K562 (cell line): ENCODE measurements around the gene NPC1. TPM values are rescaled to one million over a fixed set of nuclear protein-coding genes. Genes with fewer than 3 reads are reported as not detected.

Source experiments
- ATAC-seq: fragments of 200-7000 bp; cut with Tn5 transposase; 3 replicates; pipeline ENCODE4 v1.9.1; 2020; ENCODE audit warnings: moderate library complexity
- BruUV-seq: library from RNA; stranded (reverse); fragments of 400-500 nt; replicated peaks from 2 replicates; lab custom pipeline; 2021; lab: Mats Ljungman, UMichigan
- CTCF ChIA-PET: fragments of 300-600 bp; formaldehyde crosslinking; extraction: SDS; loops from one replicate; lab custom pipeline; 2021; ENCODE audit warnings: low intra/inter-chr PET ratio; lab: Yijun Ruan, JAX
- POLR2A ChIA-PET: fragments of 300-600, 350-650 bp; sonication (Branson Sonifier 250); formaldehyde crosslinking; extraction: SDS; loops from one replicate; lab custom pipeline; 2021; ENCODE audit warnings: antibody characterized with exemption, inconsistent platforms; lab: Yijun Ruan, JAX
- DNase-seq, 4 experiments: peaks; one replicate each; pipeline versions ENCODE4 v3.0.0 to v3.0.0-alpha.2; 2011 to 2018; ENCODE audit warnings: low spot score in 3 of 4, mixed read lengths in 3 of 4; ENCODE audit errors: extremely low read depth in 1 of 4
- FAIRE-seq: peaks from 2 replicates; lab custom pipeline; 2011; peaks lifted over from hg19 to GRCh38; lab: Jason Lieb, UNC
- H2AFZ ChIP-seq: 2 replicates; pipeline ENCODE4 v1.6.0; 2011; ENCODE audit warnings: low read depth, low read length, control low read depth, inconsistent platforms
- H3K27ac ChIP-seq: fragments of 200-600 bp; 3 replicates; pipeline ENCODE4 v1.8.0; 2011; ENCODE audit warnings: low read depth, mild to moderate bottlenecking, control low read depth, inconsistent platforms, low read length, moderate library complexity, mixed read lengths; ENCODE audit errors: extremely low read depth
- H3K27me3 ChIP-seq, 2 experiments: fragments of 300-600 bp in 1 of 2; 2 replicates in 1 of 2; 3 replicates in 1 of 2; pipeline versions ENCODE4 v1.6.0 to v1.8.0; 2011; ENCODE audit warnings: inconsistent platforms in 2 of 2, low read length in 2 of 2, mild to moderate bottlenecking in 1 of 2, mixed read lengths in 1 of 2, moderate library complexity in 1 of 2; ENCODE audit not compliant: control insufficient read depth in 2 of 2, insufficient read depth in 2 of 2
- H3K36me3 ChIP-seq: fragments of 300-600 bp; 3 replicates; pipeline ENCODE4 v1.8.0; 2011; ENCODE audit warnings: mild to moderate bottlenecking, low read length, inconsistent platforms; ENCODE audit not compliant: control insufficient read depth, insufficient read depth
- H3K4me1 ChIP-seq, 2 experiments: fragments of 200-600 bp in 1 of 2; replicated peaks in 1 of 2; 2 replicates in 1 of 2; 3 replicates in 1 of 2; pipeline versions ENCODE4 v1.5.1 to v1.8.0; 2011; ENCODE audit warnings: inconsistent platforms in 2 of 2, low read length in 2 of 2, mild to moderate bottlenecking in 1 of 2, mixed read lengths in 1 of 2, moderate library complexity in 1 of 2; ENCODE audit not compliant: control insufficient read depth in 2 of 2, insufficient read depth in 2 of 2
- H3K4me2 ChIP-seq: 2 replicates; pipeline ENCODE4 v1.6.1; 2011; ENCODE audit warnings: low read length, control low read depth, inconsistent platforms, mixed read lengths; ENCODE audit not compliant: insufficient read depth
- H3K4me3 ChIP-seq: fragments of 200-600 bp; sonication (generic), shearing (Covaris generic); 2 replicates; pipeline ENCODE4 v1.5.1; 2016; ENCODE audit warnings: control low read depth, inconsistent platforms
- H3K79me2 ChIP-seq: fragments of 200-600 bp; 3 replicates; pipeline ENCODE4 v1.8.0; 2011; ENCODE audit warnings: low read length, inconsistent platforms; ENCODE audit not compliant: control insufficient read depth, insufficient read depth
- H3K9ac ChIP-seq, 2 experiments: 2 replicates each; pipeline versions ENCODE4 v1.6.0 to v1.6.1; 2011; ENCODE audit warnings: low read depth in 2 of 2, low read length in 2 of 2, control low read depth in 1 of 2, inconsistent platforms in 1 of 2, mild to moderate bottlenecking in 1 of 2, mixed read lengths in 1 of 2; ENCODE audit not compliant: insufficient read depth in 1 of 2
- H3K9me1 ChIP-seq: one replicate; pipeline ENCODE4 v1.6.0; 2011; ENCODE audit warnings: inconsistent platforms, mild to moderate bottlenecking, low read length, moderate library complexity; ENCODE audit not compliant: control insufficient read depth, insufficient read depth
- H3K9me3 ChIP-seq: replicated peaks from 2 replicates; pipeline ENCODE4 v1.5.1; 2011; ENCODE audit warnings: low read depth, low read length, inconsistent platforms; ENCODE audit not compliant: control insufficient read depth, insufficient read depth
- H4K20me1 ChIP-seq: replicated peaks from 2 replicates; pipeline ENCODE4 v1.6.1; 2011; ENCODE audit warnings: low read length, inconsistent platforms, mixed read lengths; ENCODE audit not compliant: control insufficient read depth, insufficient read depth
- FUS ChIP-seq: fragments of 200-400 bp; formaldehyde crosslinking; optimal IDR thresholded peaks from 2 replicates; pipeline ENCODE3; 2017; ENCODE audit warnings: low read depth, low read length
- GTF2E2 ChIP-seq: fragments of 200-800 bp; sonication (Bioruptor generic); IDR thresholded peaks from 2 replicates; pipeline ENCODE4 v1.6.1; 2016; ENCODE audit warnings: missing genetic modification characterization, missing compliant biosample characterization
- HDAC2 ChIP-seq: fragments of 450-650 bp; IDR thresholded peaks from 2 replicates; pipeline ENCODE4 v1.6.1; 2016; ENCODE audit warnings: mild to moderate bottlenecking
- MEF2A ChIP-seq: IDR thresholded peaks from 2 replicates; pipeline ENCODE4 v1.6.1; 2011; ENCODE audit warnings: low read depth, mild to moderate bottlenecking, low read length, moderate library complexity; ENCODE audit not compliant: control insufficient read depth
- NCOA1 ChIP-seq: fragments of 450-650 bp; IDR thresholded peaks from 2 replicates; pipeline ENCODE4 v1.6.1; 2016; ENCODE audit warnings: low read depth
- SREBF2 ChIP-seq: sonication (generic); formaldehyde crosslinking; IDR thresholded peaks from 2 replicates; pipeline ENCODE4 v1.4.0; 2020; ENCODE audit warnings: mild to moderate bottlenecking, missing genetic modification reagents
- ZBTB7A ChIP-seq: IDR thresholded peaks from 2 replicates; pipeline ENCODE4 v1.6.1; 2011; ENCODE audit warnings: low read depth, mild to moderate bottlenecking, low read length, moderate library complexity, borderline replicate concordance; ENCODE audit not compliant: control insufficient read depth
- WGBS: fragments of 100-300 bp; shearing (Covaris generic); methylation state at CpG from one replicate; pipeline ENCODE4 v1.1.6; 2016; ENCODE audit warnings: low coverage, mixed read lengths; ENCODE audit not compliant: insufficient coverage; ENCODE audit errors: missing lambda C conversion rate; 5-methylcytosine and 5-hydroxymethylcytosine counted together
- in situ Hi-C: fragments of 300-500 bp; cut with MboI; formaldehyde crosslinking; loops from 4 replicates; pipeline ENCODE4 v1.15.0; 2018; ENCODE audit warnings: inconsistent platforms, mixed read lengths
- intact Hi-C: fragments of 100-400 bp; cut with micrococcal nuclease; formaldehyde crosslinking; loops from 2 replicates; pipeline ENCODE4 v1.14.2; 2022
- polyA plus RNA-seq, 8 experiments: library from polyadenylated mRNA; depleted of rRNA in 4 of 8; stranded (reverse) in 5 of 8; unstranded in 3 of 8; fragments of >200 nt; fragmentation: Nextera tagmentation in 2 of 8; fragmentation: Illumina TruSeq in 1 of 8; extraction: Ambion mirVana in 2 of 8; extraction: Trizol in 1 of 8; gene quantifications; 2 replicates each; pipeline versions ENCODE4 v1.2.1 to v1.2.3, GENCODE V29; 2011 to 2014; ENCODE audit warnings: inconsistent platforms in 1 of 8, missing spikeins in 1 of 8
- total RNA-seq, 7 experiments: library from RNA; depleted of rRNA in 6 of 7; stranded (reverse); fragments of >200 nt in 6 of 7; fragmentation: Illumina TruSeq in 2 of 7; extraction: Trizol in 2 of 7; gene quantifications; 2 replicates each; pipeline versions ENCODE4 v1.2.1 to v1.2.3, GENCODE V29; 2011 to 2021; ENCODE audit warnings: low replicate concordance in 1 of 7
- TF ChIP-seq, protein P1 (sequence below): fragments of 450-650 bp; IDR thresholded peaks from 2 replicates; pipeline ENCODE4 v1.7.1; 2018; ENCODE audit warnings: mild to moderate bottlenecking, low read depth; ENCODE audit not compliant: partially characterized antibody
- TF ChIP-seq, protein P2 (sequence below): fragments of 450-650 bp; formaldehyde crosslinking; IDR thresholded peaks from 2 replicates; pipeline ENCODE4 v1.4.0; 2020; ENCODE audit warnings: mild to moderate bottlenecking, moderate library complexity

NPC1 gene
- total and polyA plus RNA-seq, 9 of the 15 experiments (the other 6 are each of a cell fraction or from before 2014, with no cell fraction given), result 17.1 to 45.9 (median 27.6) TPM

DNA sequence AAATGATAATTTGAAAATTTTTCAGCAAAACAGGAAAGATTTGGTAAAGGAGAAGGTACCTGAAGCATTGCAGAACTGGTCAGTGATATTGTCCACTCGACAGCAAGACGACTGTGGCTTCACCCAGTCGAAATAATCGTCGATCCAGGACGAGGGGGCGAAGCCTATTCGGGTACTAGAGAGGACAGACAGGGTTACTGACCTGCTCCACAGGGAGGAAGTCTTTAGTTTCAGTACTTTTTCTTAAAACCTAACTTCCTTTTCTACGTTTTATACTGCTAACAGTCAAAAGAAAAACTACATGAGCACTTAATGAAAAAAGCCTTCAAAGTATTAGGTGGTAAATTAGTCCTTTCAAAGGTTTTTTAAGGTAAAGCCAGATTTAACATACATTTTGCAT is 47.0 kb downstream of the NPC1 start:
- FAIRE-seq (no peak), ATAC-seq (no peak), DNase-seq (no peak)
- Histone ChIP-seq H3K27ac (no peak overlapping the region), H3K36me3 (peaks cover 93% of the 10 kb centered on the region), H3K9ac (no peak overlapping the region), H3K79me2 (no peaks in the 10 kb centered on the region), H3K4me3 (no peak overlapping the region), H3K9me1 (no peaks in the 10 kb centered on the region), H4K20me1 (peaks cover 25% of the 10 kb centered on the region), H2AFZ (no peak overlapping the region), H3K4me2 (no peak overlapping the region), H3K9me3 (no peaks in the 10 kb centered on the region), H3K27me3 (no peaks in the 10 kb centered on the region), H3K4me1 (peaks cover 5 to 18% of the 10 kb centered on the region in 2 experiments)
- no TSS peak for BruUV-seq
- in situ Hi-C loops, result no loop called here
- TF ChIP-seq, protein P1, sequence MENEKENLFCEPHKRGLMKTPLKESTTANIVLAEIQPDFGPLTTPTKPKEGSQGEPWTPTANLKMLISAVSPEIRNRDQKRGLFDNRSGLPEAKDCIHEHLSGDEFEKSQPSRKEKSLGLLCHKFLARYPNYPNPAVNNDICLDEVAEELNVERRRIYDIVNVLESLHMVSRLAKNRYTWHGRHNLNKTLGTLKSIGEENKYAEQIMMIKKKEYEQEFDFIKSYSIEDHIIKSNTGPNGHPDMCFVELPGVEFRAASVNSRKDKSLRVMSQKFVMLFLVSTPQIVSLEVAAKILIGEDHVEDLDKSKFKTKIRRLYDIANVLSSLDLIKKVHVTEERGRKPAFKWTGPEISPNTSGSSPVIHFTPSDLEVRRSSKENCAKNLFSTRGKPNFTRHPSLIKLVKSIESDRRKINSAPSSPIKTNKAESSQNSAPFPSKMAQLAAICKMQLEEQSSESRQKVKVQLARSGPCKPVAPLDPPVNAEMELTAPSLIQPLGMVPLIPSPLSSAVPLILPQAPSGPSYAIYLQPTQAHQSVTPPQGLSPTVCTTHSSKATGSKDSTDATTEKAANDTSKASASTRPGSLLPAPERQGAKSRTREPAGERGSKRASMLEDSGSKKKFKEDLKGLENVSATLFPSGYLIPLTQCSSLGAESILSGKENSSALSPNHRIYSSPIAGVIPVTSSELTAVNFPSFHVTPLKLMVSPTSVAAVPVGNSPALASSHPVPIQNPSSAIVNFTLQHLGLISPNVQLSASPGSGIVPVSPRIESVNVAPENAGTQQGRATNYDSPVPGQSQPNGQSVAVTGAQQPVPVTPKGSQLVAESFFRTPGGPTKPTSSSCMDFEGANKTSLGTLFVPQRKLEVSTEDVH, result no peak
- intact Hi-C loops, result no loop called here
- ChIA-PET CTCF (interaction anchor here (1.1 kb wide), 1 partner anchor 21 kb away, joined by 3 read pairs; no protein-coding TSS in a partner anchor), POLR2A (no interaction called here)
- 85% methylated on average over 9 of the region's 9 CpGs for WGBS

DNA sequence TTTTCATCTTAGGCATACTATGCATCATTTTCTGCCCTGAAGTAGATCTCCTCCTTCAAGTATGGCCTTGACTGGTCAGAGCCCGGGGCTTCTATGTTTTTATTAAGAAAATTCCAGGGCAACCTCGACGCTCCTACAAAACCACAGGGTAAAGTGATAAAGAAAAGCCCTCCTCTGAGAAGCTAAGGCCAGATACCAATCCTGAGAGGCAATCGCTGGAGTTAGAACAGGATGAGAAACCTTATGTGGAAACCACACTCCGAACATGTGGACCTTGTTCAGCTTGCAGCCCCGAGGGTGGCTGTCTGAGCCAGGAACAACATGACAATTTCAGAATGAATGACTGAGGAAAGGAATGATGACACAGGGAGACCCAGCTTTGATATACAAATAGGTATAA is 47.4 kb downstream of the NPC1 start:
- CTCF ChIA-PET, result interaction anchor here (1.1 kb wide), 1 partner anchor 21 kb away, joined by 3 read pairs; no protein-coding TSS in a partner anchor
- no peak overlapping the region for H3K4me2 ChIP-seq
- POLR2A ChIA-PET, result no interaction called here
- H3K9me1 ChIP-seq, result no peaks in the 10 kb centered on the region
- intact Hi-C loops (no loop called here), in situ Hi-C loops (no loop called here)
- H3K4me3 ChIP-seq, result no peak overlapping the region
- BruUV-seq, result no TSS peak
- no peak for DNase-seq
- H3K9me3 ChIP-seq, result no peaks in the 10 kb centered on the region
- 89% methylated on average over 6 of the region's 6 CpGs for WGBS
- H3K36me3 ChIP-seq, result peaks cover 93% of the 10 kb centered on the region
- peaks cover 5 to 18% of the 10 kb centered on the region in 2 experiments for H3K4me1 ChIP-seq
- H3K79me2 ChIP-seq, result no peaks in the 10 kb centered on the region
- no peak overlapping the region for H2AFZ ChIP-seq
- FAIRE-seq, result no peak
- H3K27me3 ChIP-seq, result no peaks in the 10 kb centered on the region
- ATAC-seq, result no peak
- H3K27ac ChIP-seq, result no peak overlapping the region
- H3K9ac ChIP-seq, result no peak overlapping the region
- H4K20me1 ChIP-seq, result peaks cover 25% of the 10 kb centered on the region
- no peak for TF ChIP-seq ZBTB7A
- no peak for TF ChIP-seq NCOA1
- no peak for TF ChIP-seq HDAC2
- no peak for TF ChIP-seq GTF2E2 (tag)
- TF ChIP-seq, protein P2, sequence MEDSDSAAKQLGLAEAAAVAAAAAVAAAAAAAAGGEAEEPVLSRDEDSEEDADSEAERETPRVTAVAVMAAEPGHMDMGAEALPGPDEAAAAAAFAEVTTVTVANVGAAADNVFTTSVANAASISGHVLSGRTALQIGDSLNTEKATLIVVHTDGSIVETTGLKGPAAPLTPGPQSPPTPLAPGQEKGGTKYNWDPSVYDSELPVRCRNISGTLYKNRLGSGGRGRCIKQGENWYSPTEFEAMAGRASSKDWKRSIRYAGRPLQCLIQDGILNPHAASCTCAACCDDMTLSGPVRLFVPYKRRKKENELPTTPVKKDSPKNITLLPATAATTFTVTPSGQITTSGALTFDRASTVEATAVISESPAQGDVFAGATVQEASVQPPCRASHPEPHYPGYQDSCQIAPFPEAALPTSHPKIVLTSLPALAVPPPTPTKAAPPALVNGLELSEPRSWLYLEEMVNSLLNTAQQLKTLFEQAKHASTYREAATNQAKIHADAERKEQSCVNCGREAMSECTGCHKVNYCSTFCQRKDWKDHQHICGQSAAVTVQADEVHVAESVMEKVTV (CRISPR knock-in tag), result no peak
- no peak for TF ChIP-seq FUS
- TF ChIP-seq SREBF2 (CRISPR knock-in tag), result no peak
- TF ChIP-seq MEF2A, result no peak
